Esophagus muscularis mucosa (tissue), 4 donors: ENCODE results near the gene CLEC4M. TPM values are rescaled to one million over a fixed set of nuclear protein-coding genes. Genes with fewer than 3 reads are reported as not detected.

Source experiments
- DNase-seq: peaks from one replicate; pipeline ENCODE4 v3.0.0-alpha.2; 2017; ENCODE audit errors: extremely low spot score
- H3K27ac ChIP-seq, 4 donors: fragments of 200-600 bp; sonication (generic); replicated peaks in 1 of 4; 1 replicate in 3 of 4; 2 replicates in 1 of 4; pipeline ENCODE4 v1.5.1; 2016 to 2019; ENCODE audit warnings: mild to moderate bottlenecking in 1 of 4
- H3K27me3 ChIP-seq, 4 donors: fragments of 200-600 bp; sonication (generic); one replicate each; pipeline versions ENCODE4 v1.5.1 to v1.6.0; 2016 to 2019
- H3K36me3 ChIP-seq, 4 donors: fragments of 200-600 bp; sonication (generic); one replicate each; pipeline ENCODE4 v1.5.1; 2016 to 2019
- H3K4me1 ChIP-seq, 4 donors: fragments of 200-600 bp; sonication (generic); one replicate each; pipeline ENCODE4 v1.5.1; 2016 to 2019
- H3K4me3 ChIP-seq, 4 donors: fragments of 200-600 bp; sonication (generic); 1 replicate in 2 of 4; 2 replicates in 2 of 4; pipeline ENCODE4 v1.5.1; 2016 to 2019; ENCODE audit warnings: mild to moderate bottlenecking in 4 of 4, moderate library complexity in 1 of 4
- H3K9me3 ChIP-seq, 4 donors: fragments of 200-600 bp; sonication (generic); 1 replicate in 3 of 4; 2 replicates in 1 of 4; pipeline ENCODE4 v1.5.1; 2016 to 2019
- EP300 ChIP-seq: sonication (generic); formaldehyde crosslinking; IDR thresholded peaks from one replicate; pipeline ENCODE4 v1.6.1; 2017; ENCODE audit warnings: antibody characterized with exemption
- POLR2A ChIP-seq: fragments of 450-650 bp; IDR thresholded peaks from one replicate; pipeline ENCODE4 v1.6.1; 2017; ENCODE audit warnings: antibody characterized with exemption, moderate library complexity, mild to moderate bottlenecking, low read depth
- POLR2AphosphoS5 ChIP-seq, 2 donors: sonication (generic); formaldehyde crosslinking; IDR thresholded peaks; one replicate each; pipeline ENCODE4 v1.6.1; 2017; ENCODE audit warnings: antibody characterized with exemption in 2 of 2
- WGBS: methylation state at CpG from one replicate; pipeline ENCODE4 v1.1.5; 2018; 5-methylcytosine and 5-hydroxymethylcytosine counted together
- intact Hi-C: fragments of 100-400 bp; cut with DNase I; formaldehyde crosslinking; loops from one replicate; pipeline ENCODE4 v1.15.1; 2023
- total RNA-seq, 4 donors: library from RNA; depleted of rRNA; stranded (reverse); fragments of >200 nt; gene quantifications; one replicate each; pipeline versions ENCODE4 v1.1.0 to v1.2.1, GENCODE V29; 2016
- TF ChIP-seq, protein P1 (sequence below), 3 experiments: fragments of 200-600 bp in 2 of 3; fragments of 450-650 bp in 1 of 3; sonication (generic) in 2 of 3; IDR thresholded peaks; one replicate each; pipeline ENCODE4 v1.5.1; 2017 to 2019; ENCODE audit warnings: antibody characterized with exemption in 3 of 3, mild to moderate bottlenecking in 2 of 3, moderate library complexity in 1 of 3

CLEC4M gene
- total RNA-seq, 4 donors from 2014 or later = not detected

DNA sequence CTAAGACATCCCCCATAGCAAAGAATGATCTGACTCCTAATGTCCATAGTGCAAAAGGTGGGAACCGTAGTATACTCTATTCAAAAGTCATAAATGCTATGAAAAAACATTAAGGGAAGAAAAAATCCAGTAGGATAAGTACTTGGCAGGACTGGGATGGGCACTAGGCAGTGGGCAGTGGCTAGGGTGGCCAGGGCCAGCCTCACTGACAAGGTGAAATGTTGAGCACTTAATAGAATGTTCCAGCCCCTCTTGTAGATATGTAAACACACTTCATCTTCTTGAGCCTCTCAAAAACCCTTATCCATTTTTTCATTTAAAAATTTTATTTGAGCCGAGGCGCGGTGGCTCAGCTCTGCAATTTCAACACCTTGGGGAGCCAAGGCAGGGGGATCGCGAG, 29.7 kb upstream of the CLEC4M start:
- Histone ChIP-seq H3K27ac (no peak overlapping the region), H3K27me3 (peaks cover 0 to 76% (median 22%) of the 10 kb centered on the region in 4 donors), H3K4me1 (peaks cover 0 to 10% (median 5%) of the 10 kb centered on the region in 4 donors), H3K9me3 (no peaks in the 10 kb centered on the region), H3K36me3 (no peaks in the 10 kb centered on the region), H3K4me3 (no peak overlapping the region)
- intact Hi-C loops = no loop called here
- 62% methylated on average over 6 of the region's 6 CpGs for WGBS
- no peak for DNase-seq
- TF ChIP-seq, protein P1, sequence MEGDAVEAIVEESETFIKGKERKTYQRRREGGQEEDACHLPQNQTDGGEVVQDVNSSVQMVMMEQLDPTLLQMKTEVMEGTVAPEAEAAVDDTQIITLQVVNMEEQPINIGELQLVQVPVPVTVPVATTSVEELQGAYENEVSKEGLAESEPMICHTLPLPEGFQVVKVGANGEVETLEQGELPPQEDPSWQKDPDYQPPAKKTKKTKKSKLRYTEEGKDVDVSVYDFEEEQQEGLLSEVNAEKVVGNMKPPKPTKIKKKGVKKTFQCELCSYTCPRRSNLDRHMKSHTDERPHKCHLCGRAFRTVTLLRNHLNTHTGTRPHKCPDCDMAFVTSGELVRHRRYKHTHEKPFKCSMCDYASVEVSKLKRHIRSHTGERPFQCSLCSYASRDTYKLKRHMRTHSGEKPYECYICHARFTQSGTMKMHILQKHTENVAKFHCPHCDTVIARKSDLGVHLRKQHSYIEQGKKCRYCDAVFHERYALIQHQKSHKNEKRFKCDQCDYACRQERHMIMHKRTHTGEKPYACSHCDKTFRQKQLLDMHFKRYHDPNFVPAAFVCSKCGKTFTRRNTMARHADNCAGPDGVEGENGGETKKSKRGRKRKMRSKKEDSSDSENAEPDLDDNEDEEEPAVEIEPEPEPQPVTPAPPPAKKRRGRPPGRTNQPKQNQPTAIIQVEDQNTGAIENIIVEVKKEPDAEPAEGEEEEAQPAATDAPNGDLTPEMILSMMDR (IDR thresholded peaks at IDR 0.05) = no peak
- TF ChIP-seq POLR2AphosphoS5 (IDR thresholded peaks at IDR 0.05) = no peak
- no peak for TF ChIP-seq EP300
- no peak for TF ChIP-seq POLR2A

DNA sequence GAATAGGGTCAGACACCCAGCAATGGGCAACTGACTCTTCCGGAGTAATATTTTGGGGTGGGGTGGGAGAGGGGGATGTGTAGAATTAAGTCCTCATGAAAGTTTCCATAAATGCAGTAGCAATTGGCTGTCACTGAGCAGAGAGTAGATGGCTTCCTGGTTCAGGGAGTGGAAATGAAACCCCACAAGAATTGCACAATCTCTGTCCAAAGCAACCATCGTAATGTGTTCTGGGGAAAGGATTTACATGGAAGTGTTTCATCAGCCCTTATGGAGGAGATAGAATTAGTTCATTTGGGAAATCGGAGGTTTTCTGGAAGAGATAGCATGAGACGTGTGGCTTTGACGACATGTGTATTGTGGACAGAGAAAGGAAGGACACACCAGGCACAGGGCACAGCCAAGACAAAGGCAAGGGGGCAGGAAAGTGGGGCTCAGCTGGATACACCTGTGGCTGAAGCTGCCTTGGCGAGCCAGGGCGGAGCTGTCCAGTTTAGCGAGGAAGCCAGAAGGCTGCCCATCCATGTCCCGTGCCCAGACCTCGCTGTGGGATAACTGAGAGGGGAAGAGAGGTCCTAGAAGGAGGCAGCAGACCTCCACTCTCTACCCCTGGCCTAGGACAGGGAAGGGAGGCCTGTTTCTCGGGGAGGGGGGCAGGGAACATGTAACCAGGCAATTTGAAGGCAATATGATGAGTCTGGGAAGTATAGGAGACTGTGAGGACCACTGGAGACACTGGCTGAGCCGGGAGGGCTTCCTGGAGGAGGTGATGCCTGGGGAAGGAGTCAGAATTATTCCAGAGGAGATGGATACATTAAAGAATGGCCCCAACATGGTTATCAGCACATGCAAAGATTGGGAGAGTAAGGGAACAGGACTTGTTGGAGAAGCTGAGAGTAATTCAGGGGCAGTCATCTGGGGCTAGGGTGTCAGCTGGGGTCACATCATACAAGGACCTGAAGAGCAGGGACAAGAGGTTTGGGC, 28.5 kb upstream of the CLEC4M start:
- Histone ChIP-seq H3K9me3 (no peaks in the 10 kb centered on the region), H3K27ac (no peak overlapping the region), H3K4me1 (peaks cover 0 to 10% (median 5%) of the 10 kb centered on the region in 4 donors), H3K4me3 (no peak overlapping the region), H3K36me3 (no peaks in the 10 kb centered on the region), H3K27me3 (peaks cover 0 to 72% (median 21%) of the 10 kb centered on the region in 4 donors)
- 58% methylated on average over 12 of the region's 12 CpGs for WGBS
- DNase-seq = no peak
- intact Hi-C loops = no loop called here
- TF ChIP-seq EP300 = no peak
- TF ChIP-seq, protein P1 (IDR thresholded peaks at IDR 0.05) = no peak
- no peak for TF ChIP-seq POLR2A
- no peak for TF ChIP-seq POLR2AphosphoS5 (IDR thresholded peaks at IDR 0.05)

DNA sequence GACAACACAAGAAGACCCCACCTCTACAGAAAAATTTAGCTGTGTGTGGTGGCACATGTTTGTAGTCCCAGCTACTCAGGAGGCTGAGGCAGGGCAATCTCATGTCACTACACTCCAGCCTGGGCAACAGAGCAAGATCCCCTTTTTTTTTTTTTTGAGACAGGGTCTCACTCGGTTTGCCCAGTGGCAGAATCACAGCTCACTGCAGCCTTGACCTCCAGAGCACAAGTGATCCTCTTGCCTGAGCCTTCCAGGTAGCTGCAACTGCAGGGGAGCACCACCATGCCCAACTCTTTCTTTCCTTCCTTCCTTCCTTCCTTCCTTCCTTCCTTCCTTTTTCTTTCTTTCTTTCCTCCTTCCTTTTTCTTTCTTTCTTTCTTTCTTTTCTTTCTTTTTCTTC, 26.9 kb upstream of the CLEC4M start:
- no peak for TF ChIP-seq POLR2AphosphoS5 (IDR thresholded peaks at IDR 0.05)
- no peak for TF ChIP-seq EP300
- TF ChIP-seq, protein P1 (IDR thresholded peaks at IDR 0.05) = no peak
- TF ChIP-seq POLR2A = no peak
- 50% methylated on average over 1 of the region's 1 CpG for WGBS
- no peak for DNase-seq

DNA sequence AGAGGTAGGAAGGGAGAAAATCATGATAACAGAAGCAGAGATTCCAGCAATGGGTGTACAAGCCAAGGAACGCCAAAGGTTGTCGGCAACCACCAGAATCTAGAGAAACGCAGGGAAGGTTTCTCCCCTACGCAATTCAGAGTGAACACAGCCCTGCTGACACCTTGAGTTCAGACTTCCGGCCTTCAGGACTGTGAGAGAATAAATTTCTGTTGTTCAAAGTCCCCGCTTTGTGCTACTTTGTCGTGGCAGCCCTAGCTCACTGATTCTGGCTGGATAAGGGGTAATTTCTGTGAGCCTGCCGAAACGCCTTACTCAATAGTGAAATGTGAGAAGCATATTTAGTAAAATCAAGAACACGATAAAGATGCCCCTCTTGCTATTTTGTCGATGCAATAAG, 25.8 kb upstream of the CLEC4M start:
- 84% methylated on average over 11 of the region's 11 CpGs for WGBS
- no peak for DNase-seq
- Histone ChIP-seq H3K9me3 (no peaks in the 10 kb centered on the region), H3K36me3 (no peaks in the 10 kb centered on the region), H3K27ac (no peak overlapping the region), H3K27me3 (peaks cover 0 to 64% (median 0%) of the 10 kb centered on the region in 4 donors), H3K4me1 (no peaks in the 10 kb centered on the region), H3K4me3 (no peak overlapping the region)
- no peak for TF ChIP-seq POLR2AphosphoS5 (IDR thresholded peaks at IDR 0.05)
- TF ChIP-seq EP300 = no peak
- TF ChIP-seq POLR2A = no peak
- TF ChIP-seq, protein P1 (IDR thresholded peaks at IDR 0.05) = no peak
- intact Hi-C loops = no loop called here

More for the DNA sequence above, 26.9 kb upstream of the CLEC4M start:
- Histone ChIP-seq H3K27ac (no peak overlapping the region), H3K4me1 (no peaks in the 10 kb centered on the region), H3K4me3 (no peak overlapping the region), H3K36me3 (no peaks in the 10 kb centered on the region), H3K27me3 (peaks cover 0 to 70% (median 5%) of the 10 kb centered on the region in 4 donors), H3K9me3 (no peaks in the 10 kb centered on the region)
- intact Hi-C loops = no loop called here
